Epithelial cell of proximal tubule (primary cell): Measurements from ENCODE around the gene FGF8. TPM values are rescaled to one million over a fixed set of nuclear protein-coding genes. Genes with fewer than 3 reads are reported as not detected.

Source experiments
- DNase-seq: peaks from one replicate; pipeline ENCODE4 v3.0.0-alpha.2; 2011; ENCODE audit warnings: low read depth
- H3K4me3 ChIP-seq: 2 replicates; pipeline ENCODE4 v1.5.1; 2011; ENCODE audit warnings: low read depth, mild to moderate bottlenecking, low read length
- CTCF ChIP-seq: conservative IDR thresholded peaks from 2 replicates; pipeline ENCODE4 v1.5.1; 2012; ENCODE audit warnings: low read depth, mild to moderate bottlenecking, low read length
- total RNA-seq: library from RNA; depleted of rRNA; stranded (reverse); fragments of >200 nt; gene quantifications from 2 replicates; pipeline ENCODE4 v1.2.3, GENCODE V29; 2015

FGF8 gene
- total RNA-seq, 1 donor from 2014 or later = not detected

GRCh38 chr10:101760510-101760909 lies 15.4 kb downstream of the FGF8 start:
- no peak overlapping the region for H3K4me3 ChIP-seq
- no peak for TF ChIP-seq CTCF
- no peak for DNase-seq

GRCh38 chr10:101759309-101760247 lies 16.3 kb downstream of the FGF8 start:
- no peak for TF ChIP-seq CTCF
- DNase-seq = no peak
- no peak overlapping the region for H3K4me3 ChIP-seq

GRCh38 chr10:101758858-101759257 lies 17.1 kb downstream of the FGF8 start:
- DNase-seq = no peak
- no peak for TF ChIP-seq CTCF
- H3K4me3 ChIP-seq = no peak overlapping the region

- no peak for DNase-seq
- no peak for TF ChIP-seq CTCF
- H3K4me3 ChIP-seq = no peak overlapping the region
These were observed 23.7 kb downstream of the FGF8 start for GRCh38 chr10:101752241-101752640.

GRCh38 chr10:101749047-101750016 lies 26.6 kb downstream of the FGF8 start:
- DNase-seq = no peak
- no peak overlapping the region for H3K4me3 ChIP-seq
- TF ChIP-seq CTCF = no peak

GRCh38 chr10:101748496-101748895 lies 27.4 kb downstream of the FGF8 start:
- no peak overlapping the region for H3K4me3 ChIP-seq
- no peak for DNase-seq
- TF ChIP-seq CTCF = no peak
